GM18517 (cell line): ENCODE data around the gene TLR4.
A peak's percentile ranks its signal among the peaks of the same experiment; 100 is the strongest.

Experiments
- ATAC-seq: cut with Tn5 transposase; IDR thresholded peaks from one replicate; pipeline ENCODE4 v1.9.1; 2021; ENCODE audit warnings: mild to moderate bottlenecking, moderate library complexity; ENCODE audit not compliant: unreplicated experiment

TLR4 gene

DNA sequence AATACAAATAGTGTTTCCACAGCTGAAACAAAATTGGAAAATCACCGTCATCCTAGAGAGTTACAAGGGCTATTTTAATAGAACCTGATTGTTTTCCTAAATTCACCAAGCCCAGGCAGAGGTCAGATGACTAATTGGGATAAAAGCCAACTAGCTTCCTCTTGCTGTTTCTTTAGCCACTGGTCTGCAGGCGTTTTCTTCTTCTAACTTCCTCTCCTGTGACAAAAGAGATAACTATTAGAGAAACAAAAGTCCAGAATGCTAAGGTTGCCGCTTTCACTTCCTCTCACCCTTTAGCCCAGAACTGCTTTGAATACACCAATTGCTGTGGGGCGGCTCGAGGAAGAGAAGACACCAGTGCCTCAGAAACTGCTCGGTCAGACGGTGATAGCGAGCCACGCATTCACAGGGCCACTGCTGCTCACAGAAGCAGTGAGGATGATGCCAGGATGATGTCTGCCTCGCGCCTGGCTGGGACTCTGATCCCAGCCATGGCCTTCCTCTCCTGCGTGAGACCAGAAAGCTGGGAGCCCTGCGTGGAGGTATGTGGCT lies at the start of gene TLR4:
TSS of gene TLR4 (plus strand) at position 380 of the 552 bp plus-strand sequence. CDS start at position 450, 70 bp downstream.
- ATAC-seq = peak; percentile 99

DNA sequence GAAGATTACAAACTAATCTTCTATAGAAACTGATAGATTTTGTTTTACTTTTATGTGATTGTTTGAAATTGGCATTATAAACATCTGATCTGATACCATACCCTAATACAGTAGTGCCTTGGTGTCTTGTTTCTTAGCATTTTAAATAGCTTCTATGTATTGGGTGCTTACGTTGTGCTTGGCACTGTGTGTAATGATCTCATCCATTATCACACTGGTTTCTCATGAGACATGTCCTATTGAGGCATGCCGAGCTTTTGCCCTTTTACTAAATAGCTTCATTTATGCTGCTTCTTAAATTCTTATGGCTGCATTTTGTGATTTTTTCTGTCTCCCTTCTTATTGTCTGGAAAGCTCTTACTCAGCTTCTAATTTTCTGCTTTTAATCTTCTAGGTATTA lies 48.2 kb upstream of the TLR4 start:
- ATAC-seq = no peak

DNA sequence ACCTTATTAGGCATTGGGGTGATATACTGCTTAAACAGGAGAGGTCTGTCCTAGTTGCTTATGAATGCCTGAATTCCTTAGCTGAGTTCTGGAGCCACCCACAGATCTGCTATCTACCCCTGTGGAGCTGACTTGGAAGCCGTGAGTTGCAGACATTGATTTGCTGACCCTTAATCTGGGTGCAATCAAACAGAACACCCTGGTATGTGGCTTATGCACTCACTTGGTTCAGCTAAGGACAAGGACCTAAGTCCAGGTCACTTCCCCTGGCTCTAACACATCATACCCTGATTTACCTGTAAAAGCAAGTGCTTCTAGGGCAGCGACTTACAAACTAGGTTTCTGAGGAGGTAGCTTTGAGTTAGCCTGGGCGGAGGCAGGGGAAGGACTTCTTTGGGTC lies 41.6 kb upstream of the TLR4 start:
- ATAC-seq = no peak

DNA sequence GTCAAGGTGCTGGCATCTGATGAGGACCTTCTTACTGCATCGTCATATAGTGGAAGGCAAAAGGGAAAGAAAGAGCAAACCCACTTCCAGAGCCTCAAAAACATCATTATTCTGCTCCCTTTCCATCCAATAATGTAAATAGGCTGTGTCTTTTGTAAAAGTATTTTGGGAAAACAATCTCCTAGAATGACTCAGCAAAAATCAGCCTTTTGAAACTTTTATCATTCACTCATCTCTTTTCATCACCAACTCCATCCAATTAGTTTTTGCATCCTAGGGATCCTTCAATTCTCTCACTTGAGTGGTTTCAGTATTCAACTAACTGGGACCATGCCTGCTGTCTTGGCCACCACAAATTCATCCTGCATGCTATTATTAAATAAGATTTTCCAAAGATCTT lies 39.8 kb upstream of the TLR4 start:
- ATAC-seq = no peak

DNA sequence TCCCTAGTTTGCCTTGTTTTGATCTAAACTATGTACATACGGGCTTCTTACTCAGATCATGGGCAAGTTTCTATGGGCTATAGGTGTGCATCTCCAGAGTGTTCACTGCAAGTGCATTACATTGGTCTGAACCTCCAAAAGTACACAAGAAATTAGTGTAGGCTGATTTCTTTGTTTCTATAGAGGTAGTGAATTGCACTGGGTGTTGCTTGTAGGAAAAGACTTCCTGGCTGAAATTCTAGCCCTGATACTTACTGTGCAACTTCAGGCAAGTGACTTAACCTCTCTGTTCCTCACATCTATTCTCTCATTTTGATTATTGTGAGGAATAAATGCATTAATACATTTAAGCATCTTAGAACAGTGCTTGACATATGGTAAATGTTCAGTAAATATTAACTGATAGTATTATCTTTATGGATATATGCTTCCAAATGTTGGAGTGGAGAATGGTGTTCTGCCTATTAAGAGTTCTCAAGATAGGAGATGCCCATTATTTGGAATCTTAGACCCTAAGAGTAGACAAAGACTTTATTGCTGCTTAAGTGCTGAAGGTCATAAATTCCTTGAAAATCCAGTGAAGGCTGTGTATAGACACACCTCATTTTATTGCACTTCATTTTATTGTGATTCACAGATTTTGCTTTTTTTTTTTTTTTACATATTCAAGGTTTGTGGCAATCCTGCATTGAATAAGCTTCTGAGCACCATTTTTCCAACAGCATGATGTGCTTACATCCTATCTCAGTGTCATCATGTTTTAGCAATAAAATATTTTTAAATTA lies 38.4 kb upstream of the TLR4 start:
- no peak for ATAC-seq

DNA sequence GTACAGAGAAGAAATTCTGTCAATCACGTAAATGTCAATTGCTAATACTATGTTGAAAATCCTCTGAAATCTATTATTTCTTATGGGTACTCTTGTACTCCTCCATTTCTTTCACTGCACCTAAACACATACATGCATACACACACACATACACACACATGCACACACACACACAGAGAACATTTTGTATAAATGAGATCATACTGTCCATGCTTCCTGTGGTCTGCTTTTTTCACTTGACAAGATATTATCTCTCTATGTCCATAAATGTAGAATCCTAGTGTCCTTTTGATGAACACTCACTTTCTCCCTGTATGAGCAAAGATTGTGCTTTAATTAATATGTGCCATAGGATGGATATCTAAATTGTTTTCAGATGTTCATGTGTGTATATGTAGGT lies 32.7 kb upstream of the TLR4 start:
- ATAC-seq = no peak

DNA sequence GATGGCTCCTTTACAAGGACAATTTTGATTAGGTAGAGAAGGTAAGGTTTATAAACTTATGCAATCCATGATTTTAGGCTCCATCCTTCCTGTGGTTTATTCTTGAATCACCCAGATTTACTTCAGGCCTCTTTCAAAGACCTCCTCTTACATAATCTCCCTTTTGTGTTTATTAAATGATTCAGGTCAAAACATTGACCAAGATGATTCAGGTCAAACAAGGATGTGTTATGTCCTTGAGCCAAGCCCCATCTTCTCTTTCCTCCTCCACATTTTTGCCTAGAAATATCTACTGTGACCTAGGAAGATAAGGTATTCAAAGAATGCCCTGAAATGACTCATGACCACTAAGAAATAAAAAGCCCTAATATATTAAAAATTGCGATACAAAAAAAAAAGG lies 31.8 kb upstream of the TLR4 start:
- no peak for ATAC-seq

DNA sequence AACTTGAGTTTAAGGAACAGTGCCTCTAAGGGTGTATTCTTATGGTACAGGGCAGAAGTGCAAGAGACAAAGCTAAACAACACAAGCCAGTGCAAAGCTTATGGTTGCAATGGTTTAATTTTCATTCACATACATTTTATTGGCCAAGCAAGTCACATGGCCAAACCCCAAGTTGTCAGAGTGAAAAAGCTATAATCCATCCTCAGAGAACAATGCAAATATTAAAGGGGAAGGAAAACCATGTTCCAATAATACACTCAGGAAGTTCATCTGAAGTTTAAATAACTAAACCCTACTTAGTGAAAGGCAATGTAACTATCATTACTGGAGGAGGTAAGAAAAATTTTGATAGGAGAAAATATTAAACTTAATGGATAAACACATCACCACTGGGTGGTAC lies 26.6 kb upstream of the TLR4 start:
- ATAC-seq = no peak

DNA sequence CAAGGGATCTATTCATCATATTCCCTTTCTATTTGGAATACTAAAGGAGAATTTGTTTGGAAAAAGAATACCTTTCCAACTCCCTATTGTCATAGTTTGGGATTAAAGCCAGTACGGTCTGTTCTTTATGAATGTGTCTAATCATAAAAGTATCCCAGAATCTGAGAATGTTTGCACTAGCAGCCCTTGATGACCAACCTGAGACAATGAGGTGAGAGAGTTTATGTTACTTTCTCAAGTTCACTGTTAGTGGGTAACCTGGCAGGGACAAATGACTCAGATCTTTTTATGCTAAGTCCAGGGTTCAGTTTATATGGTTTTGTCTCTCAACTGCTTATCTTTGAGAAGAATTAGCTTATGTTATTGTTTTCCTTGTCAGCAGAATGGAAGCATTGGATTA lies 25.3 kb upstream of the TLR4 start:
- ATAC-seq = no peak

DNA sequence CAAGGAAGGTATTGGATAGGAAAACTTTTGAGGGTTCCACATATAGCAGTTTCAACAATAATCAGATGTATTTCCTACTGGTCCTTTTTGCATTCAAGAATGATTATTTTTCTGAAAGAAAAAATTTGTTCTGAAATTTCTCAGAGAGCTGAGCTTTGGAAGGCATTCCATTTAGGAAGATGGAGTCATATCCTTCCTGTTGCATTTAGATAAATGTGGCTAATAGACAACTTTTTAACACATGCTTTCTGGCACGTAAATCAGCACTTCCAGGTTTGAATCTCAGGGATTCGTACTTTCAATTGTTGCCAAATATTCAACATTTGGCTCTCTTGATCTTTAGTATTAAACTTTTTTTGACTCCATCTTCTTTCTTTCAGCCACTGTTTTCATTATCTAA lies 24.8 kb upstream of the TLR4 start:
- no peak for ATAC-seq

DNA sequence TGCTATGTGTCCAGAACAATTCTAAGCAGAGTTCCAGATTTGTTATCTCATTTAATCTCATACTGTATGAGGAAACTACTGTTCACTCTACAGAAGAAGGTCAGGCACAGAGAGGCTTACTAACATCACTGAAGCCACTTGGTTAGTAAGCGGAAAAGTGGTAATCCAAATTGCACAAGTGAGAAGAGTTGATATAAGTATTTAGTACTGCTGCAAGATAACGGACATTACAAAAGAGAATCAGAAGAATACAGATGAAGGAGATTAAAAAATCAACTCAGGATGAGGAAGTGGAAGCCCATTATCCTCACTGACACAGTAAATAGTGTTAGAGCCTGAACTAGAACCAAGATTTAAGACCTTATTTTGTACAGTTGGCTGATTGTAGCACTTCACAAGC lies 22.3 kb upstream of the TLR4 start:
- no peak for ATAC-seq

DNA sequence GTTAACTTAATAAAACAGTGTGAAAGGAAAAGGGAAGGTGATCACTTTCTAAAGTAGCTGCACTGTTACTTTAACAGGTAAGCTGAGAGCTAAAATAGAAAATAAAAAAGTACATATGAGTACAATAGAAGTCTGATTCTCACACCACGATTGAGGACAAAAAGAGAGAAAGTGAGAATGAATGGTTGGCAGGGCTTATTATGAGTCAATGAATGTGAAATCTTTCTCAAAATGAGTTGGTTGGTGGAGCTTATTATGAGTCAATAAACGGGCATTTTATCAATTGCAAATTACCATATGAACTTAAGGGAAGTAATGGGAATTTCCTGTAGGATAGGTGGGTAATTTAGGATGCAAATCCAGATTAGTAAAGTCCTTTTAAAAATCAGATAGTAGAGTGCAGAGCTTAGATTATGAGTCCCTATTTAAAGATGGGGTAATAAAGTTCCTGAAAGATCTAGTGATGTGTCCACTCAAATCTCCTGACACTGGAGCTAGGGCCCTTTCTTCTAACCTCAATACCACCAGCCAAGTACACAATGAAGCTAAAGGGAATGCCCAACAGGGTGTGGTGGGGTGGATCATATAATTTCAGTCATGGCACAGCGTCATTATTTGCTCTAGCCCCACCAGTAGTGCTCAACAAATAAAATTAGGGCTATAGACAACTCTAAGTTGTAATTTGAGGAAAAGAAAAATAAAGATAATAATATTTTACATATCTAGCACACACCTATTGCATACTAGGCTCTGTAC lies 21.1 kb upstream of the TLR4 start:
- peak; percentile 78 for ATAC-seq

DNA sequence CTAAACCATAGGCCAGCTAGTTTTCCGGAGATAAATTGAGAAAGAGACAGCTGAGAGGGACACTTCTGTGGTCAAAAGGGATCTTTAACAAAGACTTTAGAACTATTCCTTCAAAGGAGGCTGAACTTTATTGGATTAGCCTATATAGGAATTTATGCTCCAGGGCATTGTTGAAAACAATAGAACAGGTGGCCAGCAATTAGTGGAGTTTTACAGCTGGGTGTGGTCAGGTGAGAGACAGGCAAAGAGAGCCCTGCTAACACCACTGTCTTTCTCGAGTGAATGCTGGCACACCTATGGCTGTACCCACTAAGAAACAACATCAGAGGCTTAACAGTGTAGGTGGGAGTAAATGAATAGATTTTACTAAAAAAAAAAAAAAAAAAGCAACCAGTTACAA lies 16.7 kb upstream of the TLR4 start:
- ATAC-seq = no peak

DNA sequence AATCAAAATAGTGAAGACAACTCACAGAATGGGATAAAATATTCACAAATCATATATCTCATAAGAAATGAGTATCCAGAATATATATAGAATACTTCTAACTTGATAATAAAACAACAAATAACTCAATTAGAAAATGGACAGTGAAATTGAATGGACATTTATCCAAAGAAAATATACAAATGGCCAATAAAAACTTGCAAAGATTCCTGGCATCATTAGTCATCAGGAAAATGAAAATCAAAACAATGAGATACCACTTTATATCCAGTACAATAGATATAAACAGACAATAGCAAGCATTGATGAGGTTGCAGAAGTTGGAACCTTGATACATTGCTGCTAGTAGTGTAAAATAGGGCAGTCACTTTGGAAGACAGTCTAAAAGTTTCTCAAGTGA lies 12.8 kb upstream of the TLR4 start:
- no peak for ATAC-seq

DNA sequence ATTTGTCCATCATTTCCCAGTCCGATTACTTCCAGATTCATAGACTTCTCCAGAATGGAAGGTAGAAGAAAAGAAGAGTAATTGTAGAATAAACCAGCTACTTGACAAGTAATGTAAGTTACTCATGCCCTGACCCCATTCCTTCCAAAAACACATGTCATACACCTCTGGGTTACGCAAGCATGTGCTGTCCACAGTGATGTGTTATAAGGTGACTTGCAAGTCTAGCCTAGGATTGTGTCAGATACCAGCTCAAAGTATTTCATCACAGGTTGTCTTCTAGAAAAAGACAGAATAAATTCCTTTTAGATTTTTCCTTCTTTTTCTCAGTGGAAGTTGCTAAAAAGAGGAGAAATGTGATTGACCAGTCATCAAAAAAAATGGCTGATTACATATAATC lies 8.0 kb upstream of the TLR4 start:
- no peak for ATAC-seq

DNA sequence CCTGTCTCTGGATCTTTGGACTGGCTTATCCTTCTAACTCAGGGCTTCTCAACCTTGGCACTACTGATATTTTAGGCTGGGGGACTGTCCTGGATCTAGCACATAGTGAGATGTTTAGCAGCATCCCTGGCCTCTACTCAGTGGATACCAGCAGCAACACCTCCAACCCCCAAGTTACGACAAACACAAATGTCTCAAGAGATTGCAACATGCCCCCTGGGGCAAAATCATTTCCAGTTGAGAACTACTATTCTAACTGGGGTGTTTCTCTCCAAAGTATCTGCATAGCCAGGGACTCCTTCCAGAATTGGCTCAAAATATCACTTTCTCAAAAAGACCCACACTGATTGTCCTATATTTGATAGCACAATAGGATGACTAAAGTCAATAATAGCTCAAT lies 7.2 kb upstream of the TLR4 start:
- no peak for ATAC-seq

DNA sequence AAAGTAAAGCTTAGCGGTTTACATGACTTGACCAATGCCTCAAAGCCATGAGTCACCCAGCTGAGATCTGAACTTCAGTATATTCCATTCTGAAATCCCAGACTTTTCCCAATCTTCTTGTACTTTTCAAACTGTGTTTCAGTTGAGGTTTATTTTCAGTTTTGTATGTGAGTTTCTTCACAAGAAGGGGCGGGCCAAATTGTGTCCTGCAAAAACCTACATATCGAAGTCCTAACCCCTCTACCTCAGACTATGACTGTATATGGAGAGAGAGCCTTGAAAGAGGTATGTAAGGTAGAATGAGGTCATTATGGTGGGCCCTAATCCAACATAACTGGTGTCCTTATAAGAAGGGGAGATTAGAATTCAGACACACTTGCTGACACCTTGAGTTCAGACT lies 666 bp upstream of the TLR4 start:
- no peak for ATAC-seq

DNA sequence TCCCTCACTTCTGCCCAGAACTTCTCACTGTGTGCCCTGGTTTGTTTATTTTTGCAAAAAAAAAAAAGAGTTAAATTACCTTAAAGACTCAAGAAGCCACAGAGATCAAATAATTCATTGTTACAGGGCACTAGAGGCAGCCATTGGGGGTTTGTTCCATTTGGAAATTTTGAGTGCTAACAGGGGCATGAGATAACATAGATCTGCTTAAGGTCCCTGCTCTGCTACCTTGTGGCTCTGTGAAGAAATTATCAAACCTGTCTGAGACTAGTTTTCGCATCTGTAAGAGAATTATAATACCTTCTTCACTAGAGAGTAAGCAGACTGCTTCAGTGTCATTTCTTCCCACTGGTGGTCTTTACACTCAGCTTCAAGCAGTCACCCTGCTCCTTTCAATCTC lies 394 bp downstream of the TLR4 start:
- ATAC-seq = peak; percentile 12

DNA sequence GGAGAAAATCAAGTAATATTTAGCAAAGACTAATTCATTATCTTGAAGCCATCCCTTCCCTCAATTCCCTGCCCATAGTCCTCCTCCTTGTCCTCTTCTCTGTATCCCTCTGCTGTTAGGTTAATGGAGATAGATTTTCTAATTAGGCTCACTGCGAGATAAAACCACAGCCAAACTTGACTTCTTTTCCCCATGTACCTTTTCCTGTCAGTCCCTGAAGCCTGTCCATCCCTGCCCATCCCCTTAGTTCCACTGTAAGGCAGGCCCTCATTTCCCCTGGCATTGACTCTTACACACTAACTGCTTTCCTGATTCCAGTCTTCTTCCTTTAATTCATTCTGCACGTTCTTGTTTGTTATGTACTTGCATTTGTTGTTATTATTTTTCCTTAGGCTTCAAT lies 1.2 kb downstream of the TLR4 start:
- no peak for ATAC-seq

DNA sequence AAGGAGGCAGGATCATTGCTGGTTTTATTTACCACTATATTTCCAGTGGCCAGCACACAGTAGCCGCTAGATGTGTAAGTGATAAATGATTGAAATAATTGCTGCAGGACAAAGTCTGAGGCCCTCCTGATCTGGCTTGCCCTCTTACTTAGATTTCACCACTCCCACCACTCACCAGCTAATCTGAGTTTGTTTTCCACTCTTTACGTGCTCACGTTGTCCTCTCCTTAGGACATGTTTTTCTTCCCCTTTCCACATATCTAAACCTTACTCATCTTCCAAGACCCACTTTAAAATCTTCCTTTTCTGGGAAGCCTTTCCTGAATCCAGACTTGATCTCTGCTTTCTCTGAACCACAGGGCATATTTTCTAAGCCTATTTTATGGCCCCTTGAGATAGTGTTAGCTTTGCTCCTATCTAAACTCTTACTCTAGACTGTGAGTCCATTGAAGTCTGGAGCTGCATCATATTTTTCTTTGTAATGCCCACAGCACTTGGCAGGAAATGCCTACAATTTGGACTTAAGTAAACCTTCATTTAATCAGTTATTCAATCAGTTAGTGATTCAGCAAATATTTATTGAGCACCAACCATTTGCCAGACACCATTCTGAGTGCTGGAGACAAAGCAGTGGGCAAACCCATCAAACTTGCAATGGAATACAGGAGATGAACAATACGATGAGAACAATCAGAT lies 2.4 kb downstream of the TLR4 start:
- ATAC-seq = no peak

DNA sequence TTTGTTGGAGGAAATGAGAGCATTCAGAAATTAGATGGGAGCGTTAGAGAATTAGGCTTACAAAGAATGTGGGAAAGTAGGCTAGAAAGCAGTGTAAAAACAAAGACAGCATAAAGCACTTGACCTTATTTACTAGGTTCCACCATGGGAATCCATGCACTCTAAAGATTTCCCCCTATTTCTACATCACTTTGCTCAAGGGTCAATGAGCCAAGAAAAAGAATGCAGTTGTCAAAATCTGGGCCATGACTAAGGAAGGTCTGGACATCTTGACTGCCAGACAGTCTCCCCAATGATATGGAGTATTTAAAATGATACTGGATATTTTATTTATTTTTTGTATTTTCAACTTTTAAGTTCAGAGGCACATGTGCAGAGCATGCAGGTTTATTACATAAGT lies 3.4 kb downstream of the TLR4 start:
- no peak for ATAC-seq

DNA sequence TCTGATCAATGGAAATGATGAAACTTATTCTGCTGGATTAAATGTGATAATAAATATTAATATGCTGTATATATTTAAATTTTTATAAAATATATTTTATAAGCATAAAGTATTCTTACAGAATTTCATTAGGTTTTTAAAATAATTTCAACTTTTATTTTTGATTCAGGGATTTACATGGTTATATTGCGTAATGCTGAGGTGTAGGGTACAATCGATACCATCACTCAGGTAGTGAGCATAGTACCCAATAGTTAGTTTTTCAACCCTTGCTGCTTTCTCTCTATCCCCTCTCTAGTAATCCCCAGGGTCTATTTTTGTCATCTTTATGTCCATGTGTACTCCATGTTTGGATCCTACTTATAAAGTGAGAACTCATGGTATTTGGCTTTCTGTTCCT lies 5.7 kb downstream of the TLR4 start:
- ATAC-seq = no peak
